PC-3 (cell line): ENCODE measurements around the gene FSTL1. TPM values are rescaled to one million over a fixed set of nuclear protein-coding genes. Genes with fewer than 3 reads are reported as not detected.

Experiments used
- ATAC-seq: fragments of 200-7000 bp; cut with Tn5 transposase; 2 replicates; pipeline ENCODE4 v1.9.1; 2020; ENCODE audit warnings: mild to moderate bottlenecking, moderate library complexity
- BruUV-seq: library from RNA; stranded (reverse); fragments of 400-500 nt; replicated peaks from 2 replicates; lab custom pipeline; 2021; lab: Mats Ljungman, UMichigan
- CTCF ChIA-PET: fragments of 300-600 bp; sonication (Branson Sonifier 250); formaldehyde crosslinking; loops from one replicate; lab custom pipeline; 2022; ENCODE audit warnings: antibody characterized with exemption; lab: Charles Lee
- POLR2A ChIA-PET: fragments of 300-600 bp; sonication (Branson Sonifier 250); formaldehyde crosslinking; loops from one replicate; lab custom pipeline; 2022; ENCODE audit warnings: antibody characterized with exemption; ENCODE audit not compliant: unreplicated experiment; lab: Charles Lee
- DNase-seq: peaks from one replicate; pipeline ENCODE4 v3.0.0-alpha.2; 2015
- H2AFZ ChIP-seq: fragments of 300-600 bp; sonication (generic); 2 replicates; pipeline ENCODE4 v1.6.0; 2016; ENCODE audit warnings: antibody characterized with exemption, low read length
- H3F3A ChIP-seq: fragments of 300-600 bp; sonication (generic); one replicate; pipeline ENCODE4 v1.6.0; 2017; ENCODE audit warnings: antibody characterized with exemption, low read length, control low read depth, mild to moderate bottlenecking; ENCODE audit not compliant: unreplicated experiment
- H3K27ac ChIP-seq: fragments of 300-600 bp; sonication (generic); 2 replicates; pipeline ENCODE4 v1.5.1; 2016; ENCODE audit warnings: mild to moderate bottlenecking, low read length
- H3K27me3 ChIP-seq: fragments of 300-600 bp; sonication (generic); 2 replicates; pipeline ENCODE4 v1.6.1; 2016; ENCODE audit warnings: low read length, mixed read lengths
- H3K36me3 ChIP-seq: fragments of 300-600 bp; sonication (generic); 2 replicates; pipeline ENCODE4 v1.6.1; 2016; ENCODE audit warnings: low read depth, mixed run types, low read length, mixed read lengths
- H3K4me1 ChIP-seq: fragments of 300-600 bp; sonication (generic); 2 replicates; pipeline ENCODE4 v1.5.1; 2016; ENCODE audit warnings: low read length; ENCODE audit not compliant: insufficient read depth
- H3K4me2 ChIP-seq: fragments of 300-600 bp; sonication (generic); 2 replicates; pipeline ENCODE4 v1.6.0; 2016; ENCODE audit warnings: low read length
- H3K4me3 ChIP-seq: fragments of 300-600 bp; sonication (generic); 2 replicates; pipeline ENCODE4 v1.5.1; 2016; ENCODE audit warnings: mild to moderate bottlenecking, low read length, mixed read lengths
- H3K79me2 ChIP-seq: fragments of 300-600 bp; sonication (generic); 2 replicates; pipeline ENCODE4 v1.6.1; 2017; ENCODE audit warnings: low read length, mixed read lengths
- H3K9ac ChIP-seq: fragments of 300-600 bp; sonication (generic); 2 replicates; pipeline ENCODE4 v1.6.0; 2016; ENCODE audit warnings: mild to moderate bottlenecking, low read length
- H3K9me2 ChIP-seq: fragments of 300-600 bp; sonication (generic); replicated peaks from 2 replicates; pipeline ENCODE4 v1.6.1; 2016; ENCODE audit warnings: mixed run types, low read length, mixed read lengths
- H3K9me3 ChIP-seq: fragments of 300-600 bp; sonication (generic); 2 replicates; pipeline ENCODE4 v1.6.1; 2016; ENCODE audit warnings: low read length, mixed read lengths
- H4K20me1 ChIP-seq: fragments of 300-600 bp; sonication (generic); 2 replicates; pipeline ENCODE4 v1.6.1; 2016; ENCODE audit warnings: low read length, mixed read lengths
- EZH2 ChIP-seq: fragments of 300-600 bp; sonication (generic); IDR thresholded peaks from one replicate; pipeline ENCODE4 v1.6.1; 2017; ENCODE audit warnings: antibody characterized with exemption, mild to moderate bottlenecking, low read length; ENCODE audit not compliant: unreplicated experiment
- EZH2phosphoT487 ChIP-seq: fragments of 300-600 bp; sonication (generic); IDR thresholded peaks from 2 replicates; pipeline ENCODE4 v1.6.1; 2018; ENCODE audit warnings: mild to moderate bottlenecking, antibody characterized with exemption, low read length, borderline replicate concordance
- intact Hi-C: fragments of 100-400 bp; cut with micrococcal nuclease; formaldehyde crosslinking; loops from 2 replicates; pipeline ENCODE4 v1.9.0; 2023
- total RNA-seq: library from RNA; depleted of rRNA; stranded (reverse); fragments of >200 nt; gene quantifications from 2 replicates; pipeline ENCODE4 v1.2.3, GENCODE V29; 2014
- TF ChIP-seq, protein P1 (sequence below): fragments of 300-600 bp; sonication (generic); conservative IDR thresholded peaks from 2 replicates; pipeline ENCODE4 v1.5.1; 2017; ENCODE audit warnings: antibody characterized with exemption, low read depth, mild to moderate bottlenecking, low read length

The FSTL1 gene
- total RNA-seq, 1 experiment from 2014 or later: 178 TPM

DNA sequence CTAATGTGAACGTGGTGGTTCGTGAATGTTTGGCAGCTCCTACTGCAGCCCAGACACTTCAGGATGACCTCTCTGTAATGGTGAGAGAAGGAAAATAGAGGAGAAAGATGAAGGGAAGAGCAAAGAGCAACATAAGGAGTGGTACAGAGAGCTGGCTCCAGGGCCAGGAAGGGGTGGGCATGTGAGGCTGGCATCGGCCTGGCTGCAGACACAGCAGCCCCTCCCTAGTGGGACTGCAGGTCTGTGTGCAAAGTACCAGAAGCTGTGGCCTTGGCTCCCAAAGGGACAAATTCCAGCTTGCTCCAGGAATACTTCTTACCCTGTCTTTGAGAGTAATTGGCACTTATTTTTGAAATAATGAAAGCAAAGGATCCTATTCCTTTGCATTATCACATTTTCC lies 10.0 kb downstream of the FSTL1 start:
- no peak overlapping the region for H3K4me3 ChIP-seq
- ChIA-PET POLR2A (no interaction called here), CTCF (interaction anchor here (2.5 kb wide), 1 partner anchor 23 kb away, joined by 9 read pairs; no protein-coding TSS in a partner anchor)
- peaks cover 48% of the 10 kb centered on the region for H3K36me3 ChIP-seq
- peaks cover 9% of the 10 kb centered on the region for H3F3A ChIP-seq
- intact Hi-C loops: no loop called here
- ATAC-seq (no peak), DNase-seq (no peak)
- H3K27ac ChIP-seq: no peak overlapping the region
- H3K9me3 ChIP-seq: no peaks in the 10 kb centered on the region
- no peaks in the 10 kb centered on the region for H3K27me3 ChIP-seq
- H2AFZ ChIP-seq: no peak overlapping the region
- TF ChIP-seq EZH2 (no peak), EZH2phosphoT487 (no peak)
- TF ChIP-seq, protein P1, sequence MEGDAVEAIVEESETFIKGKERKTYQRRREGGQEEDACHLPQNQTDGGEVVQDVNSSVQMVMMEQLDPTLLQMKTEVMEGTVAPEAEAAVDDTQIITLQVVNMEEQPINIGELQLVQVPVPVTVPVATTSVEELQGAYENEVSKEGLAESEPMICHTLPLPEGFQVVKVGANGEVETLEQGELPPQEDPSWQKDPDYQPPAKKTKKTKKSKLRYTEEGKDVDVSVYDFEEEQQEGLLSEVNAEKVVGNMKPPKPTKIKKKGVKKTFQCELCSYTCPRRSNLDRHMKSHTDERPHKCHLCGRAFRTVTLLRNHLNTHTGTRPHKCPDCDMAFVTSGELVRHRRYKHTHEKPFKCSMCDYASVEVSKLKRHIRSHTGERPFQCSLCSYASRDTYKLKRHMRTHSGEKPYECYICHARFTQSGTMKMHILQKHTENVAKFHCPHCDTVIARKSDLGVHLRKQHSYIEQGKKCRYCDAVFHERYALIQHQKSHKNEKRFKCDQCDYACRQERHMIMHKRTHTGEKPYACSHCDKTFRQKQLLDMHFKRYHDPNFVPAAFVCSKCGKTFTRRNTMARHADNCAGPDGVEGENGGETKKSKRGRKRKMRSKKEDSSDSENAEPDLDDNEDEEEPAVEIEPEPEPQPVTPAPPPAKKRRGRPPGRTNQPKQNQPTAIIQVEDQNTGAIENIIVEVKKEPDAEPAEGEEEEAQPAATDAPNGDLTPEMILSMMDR: no peak
- H3K79me2 ChIP-seq: peaks cover 94% of the 10 kb centered on the region
- H3K9ac ChIP-seq: no peak overlapping the region
- no TSS peak for BruUV-seq
- no peaks in the 10 kb centered on the region for H3K9me2 ChIP-seq
- peaks cover 6% of the 10 kb centered on the region; the same call in 1 of the 2 replicates for H4K20me1 ChIP-seq
- H3K4me1 ChIP-seq: peaks cover 68% of the 10 kb centered on the region
- H3K4me2 ChIP-seq: no peak overlapping the region

DNA sequence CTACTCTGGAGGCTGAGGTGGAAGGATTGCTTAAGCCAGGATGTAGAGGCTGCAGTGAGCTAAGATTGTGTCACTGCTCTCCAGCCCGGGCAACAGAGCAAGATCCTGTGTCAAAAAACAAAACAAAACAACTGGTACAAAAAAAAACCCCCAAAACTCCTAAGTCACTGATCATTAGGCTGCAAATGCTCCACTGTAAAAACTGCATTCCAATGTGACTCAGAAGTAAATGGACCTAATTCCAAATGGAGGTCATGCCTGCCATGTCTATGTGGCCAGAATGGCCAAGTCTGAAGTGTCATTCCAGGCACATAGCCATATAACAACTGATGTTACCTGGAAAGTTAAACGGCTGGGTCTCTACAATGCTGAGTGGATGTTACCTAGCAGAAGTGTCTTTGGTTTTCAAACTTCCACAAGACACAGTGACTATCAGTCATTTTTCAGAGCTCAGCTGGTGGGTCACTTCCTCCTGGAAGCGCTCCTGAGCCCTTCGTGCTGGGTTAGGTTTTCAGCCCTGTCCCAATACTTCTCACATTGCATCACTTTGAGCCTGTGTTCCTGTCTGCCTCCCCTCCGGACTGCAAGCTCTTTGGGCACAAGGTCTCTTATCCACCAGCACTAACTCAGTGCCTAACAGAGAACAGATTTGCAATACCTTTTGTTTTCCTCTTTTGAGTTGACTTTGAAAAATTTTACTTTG lies 10.6 kb downstream of the FSTL1 start:
- H3K4me1 ChIP-seq: peaks cover 74% of the 10 kb centered on the region
- H3K9me2 ChIP-seq: no peaks in the 10 kb centered on the region
- no peaks in the 10 kb centered on the region for H3K27me3 ChIP-seq
- peak overlapping the region; percentile 74 for H3K27ac ChIP-seq
- peaks cover 92% of the 10 kb centered on the region for H3K79me2 ChIP-seq
- POLR2A ChIA-PET: interaction anchor here (0.5 kb wide), 1 partner anchor 58 kb away, joined by 4 read pairs; no protein-coding TSS in a partner anchor
- ATAC-seq: no peak
- DNase-seq: peak; percentile 61
- H3K36me3 ChIP-seq: peaks cover 42% of the 10 kb centered on the region
- H2AFZ ChIP-seq: no peak overlapping the region
- H3K9ac ChIP-seq: no peak overlapping the region
- CTCF ChIA-PET: interaction anchor here (0.6 to 2.5 kb wide), 2 partner anchors 23 to 119 kb away, joined by 3 to 9 read pairs; no protein-coding TSS in a partner anchor
- H3K4me3 ChIP-seq: no peak overlapping the region
- TF ChIP-seq EZH2 (no peak), EZH2phosphoT487 (no peak)
- TF ChIP-seq, protein P1: no peak
- BruUV-seq: no TSS peak
- peaks cover 6% of the 10 kb centered on the region; the same call in 1 of the 2 replicates for H4K20me1 ChIP-seq
- H3F3A ChIP-seq: peaks cover 9% of the 10 kb centered on the region
- no peaks in the 10 kb centered on the region for H3K9me3 ChIP-seq
- intact Hi-C loops: no loop called here
- H3K4me2 ChIP-seq: peak overlapping the region; percentile 68; the same call in 1 of the 2 replicates
